NCI-H524 treated with DMSO at 0.1 percent for 48 hours (cell line): ENCODE measurements around the gene PTPN20.
"Not testable (repeated sequence)": the region's sequence is repeated elsewhere in the genome, so short reads cannot be mapped to it uniquely, and the experiment has no call there.

Experiments
- DNase-seq: peaks from one replicate; lab custom pipeline; 2025; lab: John Stamatoyannopoulos, UW

Gene PTPN20

GRCh38 chr10:46952540-46952939 lies 41.3 kb downstream of the PTPN20 start:
- not testable (repeated sequence) for DNase-seq

- not testable (repeated sequence) for DNase-seq
Measured at GRCh38 chr10:46960742-46961141, 49.5 kb downstream of the PTPN20 start.

- not testable (repeated sequence) for DNase-seq
Measured at GRCh38 chr10:46963356-46963755, 52.1 kb downstream of the PTPN20 start.

GRCh38 chr10:46967013-46967412 lies 55.8 kb downstream of the PTPN20 start:
- DNase-seq: not testable (repeated sequence)

- not testable (repeated sequence) for DNase-seq
Measured at GRCh38 chr10:46980223-46980622, 69.0 kb downstream of the PTPN20 start.

GRCh38 chr10:46987233-46987924 lies 76.2 kb downstream of the PTPN20 start:
- not testable (repeated sequence) for DNase-seq

- peak; percentile 3 for DNase-seq
Measured at GRCh38 chr10:46992803-46993561, 81.8 kb downstream of the PTPN20 start.

GRCh38 chr10:46995234-46995633 lies 84.0 kb downstream of the PTPN20 start:
- DNase-seq: no peak

- no peak for DNase-seq
Measured at GRCh38 chr10:46998192-46998591, 87.0 kb downstream of the PTPN20 start.

GRCh38 chr10:46998595-46998994 lies 87.4 kb downstream of the PTPN20 start:
- DNase-seq: no peak

GRCh38 chr10:46999217-46999616 lies 88.0 kb downstream of the PTPN20 start:
- no peak for DNase-seq

GRCh38 chr10:47008769-47009168 lies 97.5 kb downstream of the PTPN20 start:
- no peak for DNase-seq

GRCh38 chr10:47009215-47009838 lies 98.1 kb downstream of the PTPN20 start:
- DNase-seq: no peak

- no peak for DNase-seq
Measured at GRCh38 chr10:47010036-47010435, 98.8 kb downstream of the PTPN20 start.

GRCh38 chr10:47012214-47012613 lies 101.0 kb downstream of the PTPN20 start:
- no peak for DNase-seq

- no peak for DNase-seq
Measured at GRCh38 chr10:47013507-47014154, 102.4 kb downstream of the PTPN20 start.

- DNase-seq: no peak
Measured at GRCh38 chr10:47015404-47015803, 104.2 kb downstream of the PTPN20 start.

GRCh38 chr10:47016564-47016963 lies 105.3 kb downstream of the PTPN20 start:
- no peak for DNase-seq

GRCh38 chr10:47018026-47018735 lies 107.0 kb downstream of the PTPN20 start:
- DNase-seq: no peak

- DNase-seq: no peak
Measured at GRCh38 chr10:47019155-47020145, 108.2 kb downstream of the PTPN20 start.

GRCh38 chr10:47020471-47020870 lies 109.2 kb downstream of the PTPN20 start:
- no peak for DNase-seq
